Subcutaneous adipose tissue (tissue), 4 donors: ENCODE measurements around the gene CKAP4. TPM values are rescaled to one million over a fixed set of nuclear protein-coding genes. Genes with fewer than 3 reads are reported as not detected.

Experiments
- total RNA-seq, 4 donors: library from RNA; depleted of rRNA; stranded (reverse); fragments of >200 nt; gene quantifications; one replicate each; pipeline ENCODE4 v1.1.0, GENCODE V29; 2016
- TF ChIP-seq, protein P1 (sequence below): fragments of 450-650 bp; IDR thresholded peaks from one replicate; pipeline ENCODE4 v1.5.1; 2016; ENCODE audit warnings: low read depth, mild to moderate bottlenecking, control low read depth, antibody characterized with exemption, moderate library complexity

CKAP4 gene
- total RNA-seq, 4 donors from 2014 or later = 20.2 to 32.4 (median 24.7) TPM

DNA sequence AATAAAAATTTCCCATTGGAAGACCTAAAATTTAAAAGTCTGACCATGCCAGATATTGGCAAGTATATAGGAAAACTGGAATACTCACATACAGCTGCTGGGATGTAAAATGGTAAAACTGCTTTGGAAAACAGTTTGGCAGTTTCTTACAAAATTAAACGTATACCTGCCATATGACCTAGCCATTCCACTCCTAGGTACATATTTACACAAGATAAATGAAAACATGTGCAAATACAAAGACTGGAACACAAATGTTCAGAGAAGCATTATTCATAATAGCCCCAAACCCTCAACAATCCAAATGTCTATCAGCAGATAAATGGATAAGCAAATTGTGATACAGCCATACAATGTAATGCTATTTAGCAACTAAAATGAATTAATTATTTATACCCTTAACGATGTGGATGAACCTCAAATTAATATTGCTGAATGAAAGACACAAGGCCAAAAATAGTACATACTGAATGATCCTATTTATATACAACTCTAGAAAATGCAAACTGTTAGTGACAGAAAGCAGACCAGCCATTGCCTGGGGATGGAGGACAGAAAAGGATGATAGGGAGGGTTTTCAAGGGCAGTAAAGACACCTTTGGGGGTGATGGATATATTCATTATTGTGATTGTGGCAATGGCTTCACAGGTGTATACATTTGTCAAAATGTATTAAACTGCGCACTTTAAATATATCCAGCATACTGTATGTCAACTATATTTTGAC, 33.4 kb upstream of the CKAP4 start:
- TF ChIP-seq, protein P1, sequence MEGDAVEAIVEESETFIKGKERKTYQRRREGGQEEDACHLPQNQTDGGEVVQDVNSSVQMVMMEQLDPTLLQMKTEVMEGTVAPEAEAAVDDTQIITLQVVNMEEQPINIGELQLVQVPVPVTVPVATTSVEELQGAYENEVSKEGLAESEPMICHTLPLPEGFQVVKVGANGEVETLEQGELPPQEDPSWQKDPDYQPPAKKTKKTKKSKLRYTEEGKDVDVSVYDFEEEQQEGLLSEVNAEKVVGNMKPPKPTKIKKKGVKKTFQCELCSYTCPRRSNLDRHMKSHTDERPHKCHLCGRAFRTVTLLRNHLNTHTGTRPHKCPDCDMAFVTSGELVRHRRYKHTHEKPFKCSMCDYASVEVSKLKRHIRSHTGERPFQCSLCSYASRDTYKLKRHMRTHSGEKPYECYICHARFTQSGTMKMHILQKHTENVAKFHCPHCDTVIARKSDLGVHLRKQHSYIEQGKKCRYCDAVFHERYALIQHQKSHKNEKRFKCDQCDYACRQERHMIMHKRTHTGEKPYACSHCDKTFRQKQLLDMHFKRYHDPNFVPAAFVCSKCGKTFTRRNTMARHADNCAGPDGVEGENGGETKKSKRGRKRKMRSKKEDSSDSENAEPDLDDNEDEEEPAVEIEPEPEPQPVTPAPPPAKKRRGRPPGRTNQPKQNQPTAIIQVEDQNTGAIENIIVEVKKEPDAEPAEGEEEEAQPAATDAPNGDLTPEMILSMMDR = no peak

DNA sequence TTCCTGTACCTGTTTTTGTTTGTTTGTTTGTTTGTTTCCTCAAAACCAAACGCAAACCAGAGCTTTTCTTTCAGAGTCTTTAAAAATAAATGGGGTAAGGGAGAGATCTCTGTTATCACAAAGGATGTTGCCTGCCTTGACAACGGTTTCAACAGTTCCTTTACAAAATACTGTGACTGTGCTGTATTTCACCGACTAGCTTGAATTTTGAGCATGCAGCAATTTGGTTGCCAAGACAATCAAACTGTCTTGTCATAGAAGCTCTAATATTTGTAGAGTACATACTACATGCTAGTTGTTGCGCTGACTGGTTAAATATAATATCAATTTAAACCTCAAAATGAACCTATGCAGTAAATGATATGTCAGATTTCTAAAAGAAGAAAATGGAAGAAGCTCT, 32.3 kb upstream of the CKAP4 start:
- TF ChIP-seq, protein P1 = no peak

DNA sequence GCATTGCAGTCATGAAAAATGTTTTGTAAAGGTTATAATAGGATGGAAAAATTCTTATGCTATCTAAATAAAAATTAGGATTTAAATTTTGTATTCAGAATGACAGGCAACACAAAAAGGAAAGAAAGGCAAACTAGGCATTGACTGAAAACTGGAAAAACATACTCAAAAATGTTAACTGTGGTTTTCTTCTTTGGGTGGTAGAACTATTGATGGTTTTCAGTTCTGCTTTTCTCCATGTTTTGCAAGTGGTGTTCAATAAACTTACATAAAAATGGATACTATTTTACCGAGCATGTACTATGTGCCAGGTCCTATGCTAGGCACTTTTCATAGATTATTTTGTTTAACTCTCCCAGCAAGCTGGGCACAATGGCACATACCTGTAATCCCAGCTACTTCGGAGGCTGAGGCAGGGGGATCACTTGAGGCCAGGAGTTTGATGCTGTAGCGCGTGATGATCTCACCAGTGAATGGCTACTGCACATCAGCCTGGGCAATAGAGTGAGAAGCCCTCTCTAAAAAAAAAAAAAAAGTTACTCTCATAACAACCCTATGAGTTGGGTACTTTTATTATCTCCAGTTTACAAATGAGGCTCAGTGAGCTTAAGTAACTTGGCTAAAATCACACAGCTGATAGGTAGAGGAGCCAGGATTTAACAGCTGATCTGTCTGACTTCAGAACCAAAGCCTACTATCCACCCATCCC, 28.4 kb upstream of the CKAP4 start:
- TF ChIP-seq, protein P1 = no peak

DNA sequence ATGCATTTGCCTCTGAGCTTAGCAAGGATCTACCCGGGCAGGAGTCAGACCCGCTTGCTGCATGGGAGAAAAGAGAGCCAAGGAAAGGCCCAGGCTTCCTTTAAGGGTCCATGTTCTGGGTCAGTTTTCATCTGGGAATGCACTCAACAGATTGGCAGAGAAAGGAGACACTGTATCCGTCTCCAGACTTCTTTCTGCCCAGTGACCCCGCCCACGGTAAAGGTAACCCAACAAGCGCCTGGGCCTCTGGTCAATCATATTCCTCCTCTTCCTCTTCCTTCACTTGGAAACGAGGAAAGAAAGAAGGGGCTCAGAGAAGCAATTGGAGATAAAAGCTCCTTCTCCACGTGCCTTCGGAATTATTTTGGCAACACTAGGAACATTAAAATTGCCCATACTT, 27.6 kb upstream of the CKAP4 start:
- TF ChIP-seq, protein P1 = no peak

DNA sequence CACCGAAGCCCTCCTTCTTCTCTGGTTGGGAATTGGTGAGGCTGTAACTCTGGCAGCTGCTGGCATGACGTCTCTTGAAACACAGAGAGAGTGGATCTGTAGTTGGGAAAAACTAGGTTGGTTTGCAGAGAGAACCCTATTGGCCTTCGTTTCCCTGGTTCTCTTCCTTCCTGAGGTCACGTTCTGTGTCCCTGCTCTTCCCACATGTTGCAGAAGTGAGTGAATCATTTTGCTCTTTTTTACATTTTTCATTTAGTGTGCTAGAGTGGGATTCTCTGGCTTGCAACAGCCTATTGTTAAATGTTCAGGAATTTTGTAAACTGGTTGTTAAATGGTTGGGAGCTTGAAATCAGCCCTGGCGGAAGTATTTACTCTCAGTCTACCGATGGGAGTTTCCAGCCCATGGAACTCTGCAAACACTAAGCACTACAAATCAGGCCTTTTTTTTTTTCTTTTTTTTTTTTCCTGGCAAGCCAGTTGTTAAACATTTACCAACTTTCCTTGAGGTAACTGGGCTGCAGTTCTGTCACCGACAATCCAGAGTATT, 26.8 kb upstream of the CKAP4 start:
- TF ChIP-seq, protein P1 = no peak

DNA sequence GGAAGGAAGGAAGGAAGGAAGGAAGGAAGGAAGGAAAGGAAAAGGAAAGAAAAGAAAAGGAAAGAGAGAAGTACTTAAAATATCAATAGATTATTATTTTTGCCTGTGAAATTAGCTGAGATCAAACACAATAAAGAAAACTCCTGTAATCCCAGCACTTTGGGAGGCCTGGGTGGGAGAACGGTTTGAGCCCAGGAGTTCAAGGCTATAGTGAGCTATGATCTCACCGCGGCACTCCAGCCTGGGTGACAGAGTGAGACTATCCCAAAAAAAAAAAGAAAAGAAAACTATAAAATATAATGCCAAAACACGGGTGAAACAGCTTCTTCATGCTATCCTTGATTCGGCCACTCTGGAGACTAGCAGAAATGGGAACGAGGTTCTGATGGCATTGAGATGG, 26.2 kb upstream of the CKAP4 start:
- TF ChIP-seq, protein P1 = no peak

DNA sequence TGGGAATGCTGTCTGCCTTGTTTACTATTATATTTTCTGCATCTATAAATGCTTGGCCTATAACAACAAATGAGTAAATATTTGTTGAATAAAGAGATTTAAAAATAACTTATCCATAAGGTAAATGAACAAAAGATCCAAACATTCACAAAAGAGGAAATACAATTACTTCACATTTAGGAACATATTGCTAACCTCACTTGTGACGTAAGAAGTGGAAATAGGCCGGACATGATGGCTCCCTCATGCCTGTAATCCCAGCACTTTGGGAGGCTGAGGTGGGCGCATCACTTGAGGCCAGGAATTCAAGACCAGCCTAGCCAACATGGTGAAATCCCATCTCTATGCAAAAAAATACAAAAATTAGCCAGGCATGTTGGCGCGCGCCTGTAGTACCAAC, 25.7 kb upstream of the CKAP4 start:
- TF ChIP-seq, protein P1 = no peak
